ENCODE data around the gene FOXL1. TPM values are rescaled to one million over a fixed set of nuclear protein-coding genes. Genes with fewer than 3 reads are reported as not detected.

The FOXL1 gene
- total and polyA plus RNA-seq, 9 of the 15 experiments (the other 6 are each of a cell fraction or from before 2014, with no cell fraction given), result not detected

GRCh38 chr16:86578611-86579267 lies 390 bp downstream of the FOXL1 start (continued):
- TF ChIP-seq ZNF586 (CRISPR knock-in tag; conservative IDR thresholded peaks at IDR 0.05) (no peak), BRD4 (IDR thresholded peaks at IDR 0.05) (no peak), CC2D1A (IDR thresholded peaks at IDR 0.05) (no peak)

DNA sequence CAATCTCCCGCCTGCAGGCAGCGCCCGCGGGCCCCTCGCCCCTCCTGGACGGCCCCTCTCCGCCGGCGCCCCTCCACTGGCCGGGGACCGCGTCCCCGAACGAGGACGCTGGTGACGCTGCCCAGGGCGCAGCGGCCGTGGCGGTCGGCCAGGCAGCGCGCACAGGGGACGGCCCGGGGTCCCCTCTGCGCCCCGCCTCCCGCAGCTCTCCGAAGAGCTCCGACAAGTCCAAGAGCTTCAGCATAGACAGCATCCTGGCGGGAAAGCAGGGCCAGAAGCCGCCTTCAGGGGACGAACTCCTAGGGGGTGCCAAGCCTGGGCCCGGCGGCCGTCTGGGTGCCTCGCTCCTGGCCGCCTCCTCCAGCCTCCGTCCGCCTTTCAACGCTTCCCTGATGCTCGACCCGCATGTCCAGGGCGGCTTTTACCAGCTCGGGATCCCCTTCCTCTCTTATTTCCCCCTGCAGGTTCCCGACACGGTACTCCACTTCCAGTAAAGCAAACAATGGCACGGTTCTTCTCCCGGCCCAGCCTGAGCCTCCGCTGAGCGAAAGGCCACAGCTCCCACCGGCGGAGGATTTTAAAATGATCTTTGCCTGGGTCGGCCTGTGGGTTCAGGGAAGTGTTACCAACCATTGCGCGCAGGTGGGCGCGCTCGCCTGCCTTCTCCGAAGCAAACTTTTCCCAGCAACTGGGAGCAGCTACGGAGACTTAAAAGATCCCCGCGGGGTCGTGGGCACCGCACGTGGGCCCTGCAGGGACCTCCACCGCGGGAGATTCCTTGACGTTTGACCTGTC lies 1.1 kb downstream of the FOXL1 start:
- no peak for ATAC-seq
- no peak for DNase-seq (ENCODE audit: extremely low read depth in 1 of 4, low spot score in 3 of 4)
- WGBS (ENCODE audit: insufficient coverage, low coverage, missing lambda C conversion rate), result 14% methylated on average over 37 of the region's 69 CpGs
- no peak overlapping the region for H3K4me2 ChIP-seq (ENCODE audit: insufficient read depth, low read length)
- no peaks in the 10 kb centered on the region for H3K79me2 ChIP-seq (ENCODE audit: control insufficient read depth, insufficient read depth, low read length)
- H3K36me3 ChIP-seq (ENCODE audit: control insufficient read depth, insufficient read depth, low read length), result no peaks in the 10 kb centered on the region
- peaks cover 4% of the 10 kb centered on the region; the same call in 1 of the 2 replicates for H4K20me1 ChIP-seq (replicated peaks; ENCODE audit: control insufficient read depth, insufficient read depth, low read length)
- peaks cover 33 to 56% of the 10 kb centered on the region in 2 experiments for H3K27me3 ChIP-seq (ENCODE audit: control insufficient read depth in 2 of 2, insufficient read depth in 2 of 2, low read length in 2 of 2)
- in situ Hi-C loops (cut with MboI) (no loop called here), intact Hi-C loops (cut with micrococcal nuclease) (no loop called here)
- no peaks in the 10 kb centered on the region for H3K9me1 ChIP-seq (ENCODE audit: control insufficient read depth, insufficient read depth, low read length)
- H3K27ac ChIP-seq (ENCODE audit: extremely low read depth, low read depth, low read length), result no peak overlapping the region
- ChIA-PET POLR2A (interaction anchor here (0.5 kb wide), 1 partner anchor 28 kb away, joined by 3 read pairs; no protein-coding TSS in a partner anchor), CTCF (ENCODE audit: low intra/inter-chr PET ratio) (no interaction called here)
- no peaks in the 10 kb centered on the region for H3K9me3 ChIP-seq (replicated peaks; ENCODE audit: control insufficient read depth, insufficient read depth, low read depth, low read length)
- no peak overlapping the region for H3K9ac ChIP-seq (ENCODE audit: insufficient read depth in 1 of 2, low read depth in 2 of 2, low read length in 2 of 2)
- FAIRE-seq, result no peak
- BruUV-seq (replicated peaks), result no TSS peak
- H3K4me3 ChIP-seq, result no peak overlapping the region
- peaks cover 0 to 19% of the 10 kb centered on the region in 2 experiments; a peak in 3 of 5 replicates for H3K4me1 ChIP-seq (replicated peaks in 1 of 2; ENCODE audit: control insufficient read depth in 2 of 2, insufficient read depth in 2 of 2, low read length in 2 of 2)
- no peak overlapping the region for H2AFZ ChIP-seq (ENCODE audit: low read depth, low read length)
- TF ChIP-seq, protein P1, sequence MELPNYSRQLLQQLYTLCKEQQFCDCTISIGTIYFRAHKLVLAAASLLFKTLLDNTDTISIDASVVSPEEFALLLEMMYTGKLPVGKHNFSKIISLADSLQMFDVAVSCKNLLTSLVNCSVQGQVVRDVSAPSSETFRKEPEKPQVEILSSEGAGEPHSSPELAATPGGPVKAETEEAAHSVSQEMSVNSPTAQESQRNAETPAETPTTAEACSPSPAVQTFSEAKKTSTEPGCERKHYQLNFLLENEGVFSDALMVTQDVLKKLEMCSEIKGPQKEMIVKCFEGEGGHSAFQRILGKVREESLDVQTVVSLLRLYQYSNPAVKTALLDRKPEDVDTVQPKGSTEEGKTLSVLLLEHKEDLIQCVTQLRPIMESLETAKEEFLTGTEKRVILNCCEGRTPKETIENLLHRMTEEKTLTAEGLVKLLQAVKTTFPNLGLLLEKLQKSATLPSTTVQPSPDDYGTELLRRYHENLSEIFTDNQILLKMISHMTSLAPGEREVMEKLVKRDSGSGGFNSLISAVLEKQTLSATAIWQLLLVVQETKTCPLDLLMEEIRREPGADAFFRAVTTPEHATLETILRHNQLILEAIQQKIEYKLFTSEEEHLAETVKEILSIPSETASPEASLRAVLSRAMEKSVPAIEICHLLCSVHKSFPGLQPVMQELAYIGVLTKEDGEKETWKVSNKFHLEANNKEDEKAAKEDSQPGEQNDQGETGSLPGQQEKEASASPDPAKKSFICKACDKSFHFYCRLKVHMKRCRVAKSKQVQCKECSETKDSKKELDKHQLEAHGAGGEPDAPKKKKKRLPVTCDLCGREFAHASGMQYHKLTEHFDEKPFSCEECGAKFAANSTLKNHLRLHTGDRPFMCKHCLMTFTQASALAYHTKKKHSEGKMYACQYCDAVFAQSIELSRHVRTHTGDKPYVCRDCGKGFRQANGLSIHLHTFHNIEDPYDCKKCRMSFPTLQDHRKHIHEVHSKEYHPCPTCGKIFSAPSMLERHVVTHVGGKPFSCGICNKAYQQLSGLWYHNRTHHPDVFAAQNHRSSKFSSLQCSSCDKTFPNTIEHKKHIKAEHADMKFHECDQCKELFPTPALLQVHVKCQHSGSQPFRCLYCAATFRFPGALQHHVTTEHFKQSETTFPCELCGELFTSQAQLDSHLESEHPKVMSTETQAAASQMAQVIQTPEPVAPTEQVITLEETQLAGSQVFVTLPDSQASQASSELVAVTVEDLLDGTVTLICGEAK (IDR thresholded peaks at IDR 0.05), result no peak
- TF ChIP-seq, protein P1 (CRISPR knock-in tag; IDR thresholded peaks at IDR 0.05), result no peak
- no peak for TF ChIP-seq HDGF (IDR thresholded peaks at IDR 0.05)
- TF ChIP-seq, protein P2, sequence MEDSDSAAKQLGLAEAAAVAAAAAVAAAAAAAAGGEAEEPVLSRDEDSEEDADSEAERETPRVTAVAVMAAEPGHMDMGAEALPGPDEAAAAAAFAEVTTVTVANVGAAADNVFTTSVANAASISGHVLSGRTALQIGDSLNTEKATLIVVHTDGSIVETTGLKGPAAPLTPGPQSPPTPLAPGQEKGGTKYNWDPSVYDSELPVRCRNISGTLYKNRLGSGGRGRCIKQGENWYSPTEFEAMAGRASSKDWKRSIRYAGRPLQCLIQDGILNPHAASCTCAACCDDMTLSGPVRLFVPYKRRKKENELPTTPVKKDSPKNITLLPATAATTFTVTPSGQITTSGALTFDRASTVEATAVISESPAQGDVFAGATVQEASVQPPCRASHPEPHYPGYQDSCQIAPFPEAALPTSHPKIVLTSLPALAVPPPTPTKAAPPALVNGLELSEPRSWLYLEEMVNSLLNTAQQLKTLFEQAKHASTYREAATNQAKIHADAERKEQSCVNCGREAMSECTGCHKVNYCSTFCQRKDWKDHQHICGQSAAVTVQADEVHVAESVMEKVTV (CRISPR knock-in tag; IDR thresholded peaks at IDR 0.05), result no peak

Data from K562 (cell line).